Kidney tubule cell (primary cell): ENCODE measurements around the gene KCNC4.
A peak's percentile ranks its signal among the peaks of the same experiment; 100 is the strongest.

Experiments
- DNase-seq: peaks from one replicate; pipeline ENCODE4 v3.0.0-alpha.2; 2018; ENCODE audit warnings: low spot score

KCNC4 gene

DNA sequence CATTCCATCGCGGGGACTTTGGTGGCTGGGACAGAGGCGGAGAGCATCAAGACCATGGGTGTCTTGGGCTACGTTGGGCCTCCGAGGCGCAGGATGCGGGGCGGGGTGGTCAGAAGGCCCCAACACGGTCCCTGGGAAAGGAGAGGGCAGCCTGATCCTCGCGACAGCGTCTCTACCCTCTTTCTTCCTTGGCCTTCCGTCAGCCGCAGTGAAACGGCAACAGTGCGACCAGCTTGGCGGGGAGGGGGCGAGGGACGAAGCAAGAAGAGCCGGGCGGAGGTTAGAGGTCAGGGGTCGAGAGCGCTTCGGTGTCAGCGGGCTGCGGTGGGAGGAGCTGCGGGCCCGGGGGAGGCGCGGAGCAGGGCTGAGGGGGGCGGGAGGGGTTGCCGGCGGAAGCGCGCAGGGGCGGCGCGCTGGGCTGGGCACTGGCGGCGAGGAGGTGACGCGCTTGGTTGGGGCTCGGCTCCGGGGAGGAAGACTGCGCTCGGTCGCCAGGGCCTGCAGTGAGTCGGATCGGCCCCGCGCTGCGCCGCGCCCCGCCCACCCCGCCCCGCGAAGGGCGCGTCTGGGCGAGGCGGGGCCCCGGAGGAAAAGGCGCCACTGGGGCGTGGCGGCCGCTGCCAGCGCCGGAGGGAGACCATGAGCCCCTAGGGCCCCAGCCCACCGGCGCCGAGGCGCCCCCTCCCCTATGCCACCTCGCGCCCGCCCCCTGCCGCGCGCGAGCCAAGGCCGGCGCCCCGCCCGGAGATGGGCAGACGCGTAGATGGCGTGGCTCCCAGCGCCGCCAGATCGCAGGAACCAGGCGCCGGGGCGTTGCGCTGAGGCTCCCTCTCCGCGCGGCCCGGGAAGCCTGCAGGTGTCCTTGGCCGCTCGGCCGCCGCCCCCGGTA is at the start of gene KCNC4:
Gene KCNC4, plus strand, starts transcription at position 600 of the 889 bp plus-strand sequence. CDS start 1,186 bp downstream, outside the sequence.
- DNase-seq: peak; percentile 87

DNA sequence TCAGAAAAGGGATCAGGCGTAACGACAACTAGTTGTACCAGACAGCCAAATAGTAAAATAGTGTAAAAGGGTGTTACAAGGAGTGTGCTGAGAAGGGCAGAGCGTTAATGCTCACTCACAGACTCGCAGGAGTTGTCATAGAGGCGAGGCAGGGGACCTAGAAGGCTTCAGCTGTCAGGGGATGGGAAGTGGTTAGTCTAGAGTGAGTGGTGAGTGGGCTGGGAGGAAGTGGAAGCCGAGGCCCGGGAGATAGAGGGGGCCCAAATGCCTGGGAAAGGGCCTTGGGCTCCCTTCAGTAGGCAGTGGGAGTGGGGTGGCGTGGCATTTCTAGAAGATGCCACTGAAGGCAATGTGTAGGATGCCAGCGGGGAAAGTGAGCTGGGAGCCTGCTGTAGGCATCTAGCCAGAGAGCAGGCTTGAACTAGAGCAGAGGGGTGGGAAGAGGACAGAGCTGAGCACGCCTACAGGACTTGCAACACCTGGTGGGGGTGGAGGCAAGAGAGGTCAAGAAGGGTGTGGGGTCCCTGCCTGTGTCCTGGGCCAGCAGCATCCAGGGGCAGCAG is 49.5 kb upstream of the KCNC4 start:
- no peak for DNase-seq

DNA sequence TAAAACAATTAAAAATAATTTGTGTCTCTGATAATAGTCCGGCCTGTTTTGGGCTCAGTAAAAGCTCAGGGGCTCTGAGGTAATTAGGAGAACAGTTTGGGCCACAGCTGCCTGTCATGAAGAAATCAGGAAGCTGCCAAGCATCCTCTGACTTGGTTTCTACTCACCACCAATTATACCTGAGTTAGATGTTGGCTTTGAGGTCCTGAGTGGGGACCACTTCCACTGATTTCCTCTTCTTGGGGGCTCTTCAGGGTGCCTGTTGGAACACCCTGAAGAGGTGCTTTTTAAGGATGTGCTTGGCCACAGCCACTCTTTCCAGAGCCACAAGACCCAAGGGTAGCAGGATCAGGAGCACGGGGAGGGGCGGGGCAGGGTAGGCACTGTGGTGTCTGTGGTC is 48.9 kb upstream of the KCNC4 start:
- DNase-seq: no peak

DNA sequence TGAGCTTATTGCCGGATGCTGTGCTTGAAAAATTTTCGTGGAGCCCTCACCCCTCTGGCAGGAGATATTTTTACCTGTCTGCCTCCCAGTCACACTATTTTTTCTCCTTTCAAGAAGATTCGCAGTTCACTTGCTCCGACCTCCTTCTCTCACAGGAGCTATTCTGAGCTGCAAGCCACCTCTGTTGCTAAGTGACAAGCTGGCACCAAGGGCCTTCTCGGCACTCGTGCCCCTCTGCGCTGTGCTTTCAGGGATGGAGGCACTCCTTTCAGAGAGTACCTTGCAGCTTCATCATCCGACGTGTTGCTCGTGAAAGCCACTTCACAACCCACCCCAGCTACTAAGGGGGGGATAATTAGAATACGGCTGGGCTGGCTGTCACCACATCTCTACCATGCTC is 48.3 kb upstream of the KCNC4 start:
- DNase-seq: no peak

DNA sequence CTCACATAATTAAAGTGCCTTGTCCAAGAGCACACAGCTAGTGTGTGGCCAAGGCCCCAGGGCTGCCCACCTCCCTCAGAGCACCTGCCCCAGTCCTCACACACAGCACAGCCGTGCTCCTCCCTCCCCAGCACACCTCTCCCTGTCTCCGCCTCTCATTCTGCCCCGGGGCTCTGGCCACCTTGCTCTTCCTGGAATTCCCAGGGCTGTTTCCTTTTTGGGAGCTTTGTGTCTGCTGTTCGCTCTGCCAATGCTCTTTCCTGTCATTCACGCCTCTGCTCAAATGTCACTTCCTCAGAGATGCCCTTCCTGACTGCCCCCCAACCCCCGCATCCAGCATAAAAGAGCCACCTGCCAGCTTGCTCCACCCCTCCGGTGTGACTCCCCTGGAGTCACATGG is 46.5 kb upstream of the KCNC4 start:
- DNase-seq: no peak

DNA sequence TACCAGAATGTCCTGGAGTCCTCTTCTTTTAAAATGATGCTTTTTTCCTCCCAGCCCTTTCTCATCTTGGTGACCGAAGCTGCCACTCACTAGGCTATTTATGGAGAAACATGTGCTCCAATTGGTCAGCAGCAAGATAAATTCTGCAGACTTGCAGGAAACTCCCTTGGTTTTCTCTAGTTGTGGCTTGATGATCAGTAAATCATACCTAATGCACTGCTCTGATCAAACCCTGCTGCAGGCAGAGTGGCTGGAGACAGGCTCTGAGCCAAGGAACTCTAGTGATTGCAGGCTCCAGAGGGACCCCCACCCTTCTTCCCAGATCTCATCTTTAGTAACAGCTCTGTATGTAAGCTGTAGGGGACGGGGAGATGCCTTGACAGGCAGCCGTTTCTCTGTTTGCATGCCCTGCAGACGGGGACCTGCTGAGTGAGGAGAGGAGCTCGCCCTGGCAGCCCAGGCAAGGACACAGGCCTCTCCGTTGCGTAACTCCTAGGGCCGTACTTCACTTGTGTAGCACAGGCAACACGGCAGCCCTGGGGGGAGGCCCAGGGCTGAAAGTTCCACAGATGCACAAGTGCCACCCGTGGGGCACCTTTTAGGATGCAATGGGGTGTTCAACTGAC is 45.3 kb upstream of the KCNC4 start:
- no peak for DNase-seq

DNA sequence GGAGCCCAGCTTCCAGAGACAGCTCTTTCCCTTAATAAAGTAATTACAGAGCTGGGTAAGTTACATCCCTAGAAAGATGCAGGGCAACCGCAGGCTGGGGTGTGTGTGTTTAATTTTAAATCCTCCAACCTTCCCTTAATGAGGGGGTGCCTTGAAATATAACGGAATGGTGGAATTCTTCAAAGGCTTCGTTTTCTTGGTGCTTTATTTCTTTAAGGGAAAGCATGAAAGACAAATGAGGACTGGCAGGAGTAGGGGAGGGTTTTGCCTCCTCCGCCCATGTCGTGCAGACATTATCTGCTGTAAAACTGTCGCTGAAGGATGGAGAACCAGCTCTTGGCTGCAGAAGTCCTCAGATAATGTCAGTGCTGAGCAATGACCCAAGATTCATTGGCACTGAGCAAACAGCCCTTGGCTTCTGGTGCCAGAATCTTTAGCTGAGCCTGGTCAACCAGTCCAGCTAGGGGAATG is 44.3 kb upstream of the KCNC4 start:
- no peak for DNase-seq

DNA sequence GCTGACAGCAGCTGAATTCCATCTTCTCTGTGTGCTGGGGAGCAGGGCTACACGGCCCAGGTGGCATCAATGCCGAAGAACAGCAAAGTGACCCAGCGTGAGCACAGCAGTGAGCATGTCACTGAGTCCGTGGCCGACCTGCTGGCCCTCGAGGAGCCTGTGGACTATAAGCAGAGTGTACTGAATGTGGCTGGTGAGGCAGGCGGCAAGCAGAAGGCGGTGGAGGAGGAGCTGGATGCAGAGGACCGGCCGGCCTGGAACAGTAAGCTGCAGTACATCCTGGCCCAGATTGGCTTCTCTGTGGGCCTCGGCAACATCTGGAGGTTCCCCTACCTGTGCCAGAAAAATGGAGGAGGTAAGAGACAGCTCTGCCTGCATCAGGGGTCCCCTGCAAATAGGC is 43.3 kb upstream of the KCNC4 start:
- no peak for DNase-seq

DNA sequence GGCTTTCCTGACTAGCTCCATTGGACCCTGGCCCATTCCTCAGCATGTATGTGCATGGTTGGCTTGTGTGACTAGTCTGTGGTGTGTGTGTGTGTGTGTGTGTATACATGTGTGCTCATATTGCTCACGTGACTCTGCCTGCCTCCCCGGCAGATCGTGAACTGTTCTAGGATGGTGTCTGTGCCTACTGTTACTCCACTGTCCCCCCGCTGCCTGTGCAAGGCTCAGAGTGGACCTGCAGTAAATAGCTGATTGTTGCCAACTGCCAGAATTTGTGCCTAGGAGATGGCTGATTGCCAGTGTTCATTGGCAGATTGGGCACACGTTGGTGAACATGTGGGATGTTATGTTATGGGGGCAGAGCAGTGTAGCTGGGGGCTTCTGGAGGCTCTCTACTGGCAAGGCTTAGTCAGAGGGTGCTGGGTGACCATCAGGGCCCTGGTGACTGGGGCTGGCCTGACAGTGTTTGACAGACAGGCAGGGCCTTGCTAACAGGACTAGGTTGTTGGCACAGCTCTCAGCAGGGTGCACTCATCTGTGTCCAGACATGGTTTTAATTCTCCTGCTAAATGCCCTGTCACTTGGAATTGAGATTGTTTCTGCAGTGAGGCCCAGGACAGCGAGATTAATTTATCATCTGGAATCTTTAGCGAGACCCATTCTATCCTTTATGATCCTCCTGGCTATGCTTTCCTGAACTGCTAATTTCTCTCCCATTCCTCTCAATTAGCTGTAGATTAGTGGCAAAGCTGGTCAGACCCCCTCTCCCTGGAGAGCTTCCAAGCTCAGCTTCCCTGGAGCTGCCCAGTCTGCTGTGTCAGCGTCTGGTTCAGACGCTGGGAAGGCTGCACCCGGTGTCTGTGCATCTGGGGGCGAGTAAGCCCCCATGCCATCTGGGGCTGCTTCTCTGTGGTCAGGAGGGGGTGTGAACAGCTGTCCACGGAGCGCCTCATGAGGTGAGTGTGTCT is 39.1 kb upstream of the KCNC4 start:
- DNase-seq: peak; percentile 58

DNA sequence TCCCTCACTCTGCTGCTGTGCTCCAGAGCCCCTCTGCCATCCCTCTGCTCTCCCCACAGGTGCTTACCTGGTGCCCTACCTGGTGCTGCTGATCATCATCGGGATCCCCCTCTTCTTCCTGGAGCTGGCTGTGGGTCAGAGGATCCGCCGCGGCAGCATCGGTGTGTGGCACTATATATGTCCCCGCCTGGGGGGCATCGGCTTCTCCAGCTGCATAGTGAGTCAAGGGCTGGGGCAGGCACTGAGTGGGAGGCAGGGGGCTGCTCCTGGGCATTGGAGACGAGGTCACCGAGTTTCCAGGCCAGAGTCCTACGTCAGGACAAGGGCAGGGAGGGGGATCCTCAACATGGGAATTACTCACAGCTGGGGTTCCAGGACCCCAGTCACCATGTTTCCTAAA is 38.1 kb upstream of the KCNC4 start:
- DNase-seq: no peak

DNA sequence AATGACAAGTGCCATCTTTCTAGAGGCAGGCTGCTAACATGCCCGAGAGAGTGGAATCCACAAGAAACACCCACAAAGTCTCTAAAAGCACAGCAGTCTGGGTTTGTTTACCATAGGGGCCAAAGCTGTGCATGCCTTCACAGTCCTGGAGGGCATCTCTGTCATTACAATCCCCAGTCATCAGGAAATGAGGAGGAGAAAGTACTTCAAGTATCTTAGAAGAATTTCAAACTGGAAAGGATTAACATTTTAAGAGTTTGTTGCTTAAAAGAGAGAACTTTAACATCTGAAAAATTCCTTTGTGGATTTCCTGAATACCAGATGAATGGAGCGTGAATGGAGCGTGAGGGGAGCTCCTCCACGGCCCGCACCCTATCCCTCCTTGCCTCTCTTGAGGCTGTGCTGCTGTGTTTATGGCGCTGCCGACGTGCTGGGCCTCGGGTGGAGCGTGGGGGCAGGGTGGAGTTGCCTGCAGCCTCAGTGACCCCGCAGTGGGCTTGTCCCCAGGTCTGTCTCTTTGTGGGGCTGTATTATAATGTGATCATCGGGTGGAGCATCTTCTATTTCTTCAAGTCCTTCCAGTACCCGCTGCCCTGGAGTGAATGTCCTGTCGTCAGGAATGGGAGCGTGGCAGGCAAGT is 36.5 kb upstream of the KCNC4 start:
- no peak for DNase-seq

DNA sequence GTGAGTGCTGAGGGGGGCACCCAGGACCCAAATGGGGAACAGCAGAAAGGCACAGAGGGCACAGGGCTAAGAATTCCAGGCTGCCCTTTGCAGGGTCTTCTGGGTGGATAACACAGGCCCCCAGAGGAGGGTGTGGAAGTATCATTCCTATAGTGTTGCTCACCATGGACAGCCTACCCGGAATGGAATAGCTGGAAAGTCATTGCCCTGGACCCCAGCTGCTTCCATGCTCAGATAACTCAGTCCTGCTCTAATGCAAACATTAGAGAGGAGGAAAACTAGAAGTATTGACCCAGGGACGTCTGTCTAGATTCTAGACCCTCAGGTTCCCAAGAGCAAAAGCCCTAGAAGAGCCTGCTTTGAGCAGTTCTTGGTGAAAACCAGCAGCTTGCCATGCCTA is 35.2 kb upstream of the KCNC4 start:
- no peak for DNase-seq

DNA sequence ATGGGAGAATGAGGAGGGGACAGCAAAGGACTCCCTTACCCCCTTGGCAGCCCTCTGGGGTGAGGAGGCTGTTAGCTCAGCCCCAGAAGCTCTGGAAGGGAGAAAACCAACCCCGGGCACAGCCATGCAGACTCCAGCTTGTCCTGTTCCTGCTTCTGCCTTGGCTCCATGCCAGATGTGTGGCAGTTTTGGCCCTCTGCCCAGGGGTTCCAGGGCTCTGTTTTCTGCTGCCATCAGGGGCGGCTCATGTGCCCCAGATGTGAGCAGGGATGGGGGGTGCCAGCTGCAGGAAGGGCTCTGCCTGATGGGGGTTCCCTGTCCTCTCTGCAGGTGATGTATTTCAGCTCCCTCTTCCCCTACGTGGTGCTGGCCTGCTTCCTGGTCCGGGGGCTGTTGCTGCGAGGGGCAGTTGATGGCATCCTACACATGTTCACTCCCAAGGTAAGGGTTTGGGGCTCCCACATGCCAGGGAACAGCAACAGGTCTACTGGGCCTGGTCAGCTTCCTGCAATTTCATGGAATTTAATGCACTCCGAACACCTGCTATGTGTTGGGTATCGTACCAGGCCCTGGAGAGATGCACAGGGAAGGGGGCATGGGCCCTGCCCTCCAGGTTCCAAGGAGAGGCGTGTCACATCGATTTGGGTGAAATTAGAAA is 33.7 kb upstream of the KCNC4 start:
- DNase-seq: peak; percentile 28

DNA sequence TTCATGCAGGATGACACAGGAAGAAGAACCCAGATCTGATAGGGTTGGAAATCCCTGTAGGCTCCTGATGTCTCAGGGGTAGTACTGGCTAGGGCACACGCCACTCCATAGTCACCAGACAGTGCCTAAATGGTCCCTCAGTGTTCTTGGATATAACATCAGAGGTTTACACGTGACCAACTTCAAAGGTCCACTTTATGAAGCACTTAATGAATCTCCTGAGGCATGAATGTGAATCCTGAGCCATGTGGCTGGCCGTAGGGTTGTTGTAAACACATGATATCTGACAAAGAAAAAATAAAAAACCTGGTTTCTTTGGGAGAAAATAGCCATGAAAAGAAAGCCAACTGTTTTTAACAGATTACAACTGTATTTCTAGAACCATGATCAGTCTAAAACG is 32.3 kb upstream of the KCNC4 start:
- DNase-seq: no peak

DNA sequence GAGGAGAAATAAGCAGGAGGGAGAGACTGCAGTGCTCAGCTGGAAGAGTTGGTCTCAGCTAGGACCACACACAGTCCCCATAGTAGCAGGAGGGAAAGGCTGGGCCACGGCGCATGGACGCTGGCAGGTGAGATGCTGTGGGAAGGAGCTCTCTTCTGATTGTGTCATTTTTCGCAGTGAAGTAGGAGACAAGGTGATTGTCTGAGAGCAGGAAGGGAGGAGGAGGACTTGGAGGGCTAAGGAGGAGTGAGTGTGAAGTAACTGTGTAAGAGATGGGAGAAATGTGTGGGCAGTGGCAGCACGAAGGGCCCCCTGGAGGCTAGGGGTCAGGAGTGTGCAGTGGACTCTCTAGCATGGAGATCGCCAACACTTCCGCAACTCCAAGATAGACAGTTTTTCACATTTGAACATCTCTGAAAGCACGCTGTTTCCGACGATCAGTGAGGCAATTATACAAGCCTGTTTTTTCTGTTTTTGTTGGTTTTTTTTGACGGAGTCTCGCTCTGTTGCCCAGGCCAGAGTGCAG is 26.4 kb upstream of the KCNC4 start:
- no peak for DNase-seq

DNA sequence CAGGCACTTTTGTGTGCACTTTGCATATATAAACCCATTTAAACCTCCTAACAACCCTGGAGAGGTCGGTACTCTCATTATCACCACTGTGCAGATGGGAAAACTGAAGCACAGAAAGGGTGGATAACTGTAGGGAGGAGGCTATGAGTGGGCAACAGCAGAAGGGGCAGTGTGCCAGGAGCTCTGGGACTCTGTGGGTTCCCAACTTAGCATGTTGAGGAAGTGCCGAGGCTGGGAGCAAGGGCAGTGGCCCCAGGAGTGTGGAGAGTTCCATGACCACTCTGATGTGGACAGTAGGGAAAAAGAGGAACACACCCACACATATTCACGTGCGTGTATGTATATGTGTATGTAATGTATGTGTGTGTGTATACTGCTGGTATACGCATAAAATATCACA is 25.7 kb upstream of the KCNC4 start:
- DNase-seq: no peak

DNA sequence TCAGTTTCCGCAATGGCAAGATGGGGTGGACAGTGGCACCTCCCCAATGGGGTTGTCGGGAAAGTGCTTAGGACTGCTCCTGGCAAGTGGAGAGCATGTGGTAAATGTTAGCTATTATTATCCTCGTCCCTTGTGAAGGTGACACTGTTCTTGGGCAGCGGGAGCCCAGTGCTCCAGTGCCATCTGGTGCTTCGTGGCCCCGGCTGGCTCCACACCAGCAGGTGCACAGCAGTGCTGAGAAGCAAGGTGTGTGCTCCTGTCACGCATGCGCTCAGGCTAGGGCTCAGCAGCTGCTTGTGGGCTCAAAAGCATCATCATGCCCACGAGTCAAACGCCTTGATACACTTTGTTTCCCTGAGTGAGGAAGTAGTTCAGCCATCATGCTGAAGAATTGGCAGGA is 24.9 kb upstream of the KCNC4 start:
- DNase-seq: no peak

DNA sequence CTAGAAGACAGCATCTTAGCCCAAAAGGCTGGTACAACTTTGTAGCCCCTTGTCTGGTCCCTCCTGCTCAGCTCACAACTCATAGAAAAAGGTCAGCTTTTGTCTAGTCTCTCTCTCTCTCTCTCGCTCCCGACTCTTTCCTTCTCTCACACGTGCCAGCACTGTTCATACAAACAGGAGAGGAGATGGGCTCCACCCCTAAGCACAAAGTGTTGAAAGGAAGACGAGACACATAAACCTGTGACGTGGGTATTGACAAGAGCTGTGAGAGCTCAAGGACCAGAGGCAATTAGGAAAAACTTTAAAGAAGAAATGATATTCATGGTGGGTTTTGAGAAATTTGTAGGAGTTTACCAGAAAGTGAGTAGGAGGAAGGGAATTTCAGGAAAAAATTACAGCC is 23.6 kb upstream of the KCNC4 start:
- DNase-seq: no peak

DNA sequence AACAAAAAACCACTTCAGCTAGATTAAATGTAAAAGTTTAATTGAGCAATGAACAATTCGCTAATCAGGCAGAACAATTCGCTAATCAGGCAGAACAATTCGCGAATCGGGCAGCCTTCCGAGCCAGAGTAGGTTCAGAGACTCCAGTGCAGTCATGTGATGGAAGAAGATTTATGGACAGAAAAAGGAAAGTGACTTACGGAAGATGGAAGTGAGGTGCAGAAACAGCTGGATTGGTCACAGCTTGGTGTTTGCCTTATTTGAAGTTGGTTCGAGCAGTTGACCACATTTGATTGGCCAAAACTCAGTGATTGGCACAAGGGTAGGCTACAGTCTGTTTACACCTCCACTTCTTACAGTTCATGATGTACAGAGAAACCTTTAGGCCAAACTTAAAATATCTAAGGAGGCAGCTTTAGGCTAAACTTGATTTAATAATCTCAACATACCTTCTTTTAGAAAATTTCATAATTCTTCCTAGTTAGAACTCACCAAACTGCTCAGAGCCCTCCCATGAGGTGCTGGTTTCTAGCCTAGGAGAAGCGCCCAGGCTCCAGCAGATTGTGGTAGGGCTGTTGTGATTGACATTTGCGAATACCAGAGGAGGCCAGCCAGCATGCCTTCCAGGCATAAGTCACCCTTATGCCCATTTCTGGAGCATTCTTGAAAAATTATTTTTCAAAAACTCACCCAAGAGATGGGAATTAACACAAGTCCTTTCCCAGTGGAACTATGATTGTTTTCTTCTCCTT is 22.8 kb upstream of the KCNC4 start:
- no peak for DNase-seq

DNA sequence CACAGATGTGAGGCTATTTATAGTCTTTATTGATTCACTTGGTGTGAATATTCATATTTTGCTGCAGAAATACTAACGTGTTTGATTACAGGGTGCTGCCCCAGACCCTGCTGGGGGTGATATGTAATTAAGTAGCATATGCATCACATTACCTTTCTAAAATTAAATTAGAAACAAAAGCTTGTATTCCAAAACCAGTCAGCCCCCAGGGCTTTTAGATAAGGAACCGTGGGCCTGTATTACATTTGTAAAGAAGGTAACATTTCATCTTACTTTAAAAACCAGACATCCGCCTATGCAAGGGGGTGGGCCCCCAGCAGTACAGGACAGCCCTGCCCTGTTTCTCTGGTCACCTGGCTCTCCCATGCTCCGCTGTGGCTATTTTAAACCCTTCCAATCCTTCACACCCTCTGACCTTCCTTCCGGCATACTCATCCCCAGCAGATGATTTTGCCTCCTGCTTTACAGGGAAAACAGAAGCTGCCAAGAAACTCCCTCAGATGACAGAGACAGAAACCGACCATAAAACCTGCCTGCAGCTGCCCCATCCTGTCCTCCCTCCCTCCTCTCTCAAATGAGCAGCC is 22.0 kb upstream of the KCNC4 start:
- DNase-seq: no peak
